ENCODE data around the gene C11orf86.

The C11orf86 gene

GRCh38 chr11:66996609-66997273, 21.6 kb downstream of the C11orf86 start:
- TF ChIP-seq POLR2AphosphoS5 (IDR thresholded peaks at IDR 0.05; ENCODE audit: low read depth, low read length), result no peak
- no peak for TF ChIP-seq FOXP2 (optimal IDR thresholded peaks at IDR 0.05; ENCODE audit: borderline replicate concordance, extremely low read depth, extremely low read length, insufficient read depth)
- TF ChIP-seq SIN3A (IDR thresholded peaks at IDR 0.05; ENCODE audit: borderline replicate concordance, insufficient read depth, low read length), result no peak
- no peak for TF ChIP-seq REST (IDR thresholded peaks at IDR 0.05; ENCODE audit: insufficient read depth in 1 of 2, low read depth in 2 of 2, low read length in 2 of 2)
- no peak for TF ChIP-seq TAF1 (IDR thresholded peaks at IDR 0.05; ENCODE audit: borderline replicate concordance, insufficient read depth, low read length)

- no peak for TF ChIP-seq TAF1 (IDR thresholded peaks at IDR 0.05; ENCODE audit: borderline replicate concordance, insufficient read depth, low read length)
Measured at GRCh38 chr11:66999555-66999954, 24.5 kb downstream of the C11orf86 start.

DNA sequence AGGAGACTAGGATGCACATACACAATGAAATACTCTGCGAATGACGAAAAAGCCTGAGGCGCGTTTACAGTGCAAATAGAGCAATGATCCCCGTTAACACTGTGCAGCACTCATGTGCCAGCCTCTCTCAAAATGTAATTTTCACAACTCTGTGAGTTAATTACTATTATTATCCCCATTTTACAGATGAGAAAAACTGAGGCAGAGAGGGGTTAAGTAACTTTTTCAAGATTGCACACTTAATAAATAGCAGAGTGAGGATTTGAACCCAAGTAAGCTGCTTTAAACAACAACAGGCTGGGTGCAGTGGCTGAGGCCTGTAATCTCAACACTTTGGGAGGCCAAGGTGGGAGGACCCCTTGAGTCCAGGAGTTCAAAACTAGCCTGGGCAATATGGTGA, 26.2 kb downstream of the C11orf86 start:
- TF ChIP-seq REST (IDR thresholded peaks at IDR 0.05; ENCODE audit: insufficient read depth in 1 of 2, low read depth in 2 of 2, low read length in 2 of 2) (no peak), TAF1 (IDR thresholded peaks at IDR 0.05; ENCODE audit: borderline replicate concordance, insufficient read depth, low read length) (no peak), FOXP2 (optimal IDR thresholded peaks at IDR 0.05; ENCODE audit: borderline replicate concordance, extremely low read depth, extremely low read length, insufficient read depth) (no peak), POLR2AphosphoS5 (IDR thresholded peaks at IDR 0.05; ENCODE audit: low read depth, low read length) (no peak), SIN3A (IDR thresholded peaks at IDR 0.05; ENCODE audit: borderline replicate concordance, insufficient read depth, low read length) (no peak)

GRCh38 chr11:67002297-67002913, 27.3 kb downstream of the C11orf86 start:
- no peak for TF ChIP-seq TAF1 (IDR thresholded peaks at IDR 0.05; ENCODE audit: borderline replicate concordance, insufficient read depth, low read length)
- TF ChIP-seq POLR2AphosphoS5 (IDR thresholded peaks at IDR 0.05; ENCODE audit: low read depth, low read length), result no peak
- TF ChIP-seq REST (IDR thresholded peaks at IDR 0.05; ENCODE audit: insufficient read depth in 1 of 2, low read depth in 2 of 2, low read length in 2 of 2), result no peak
- TF ChIP-seq SIN3A (IDR thresholded peaks at IDR 0.05; ENCODE audit: borderline replicate concordance, insufficient read depth, low read length), result no peak
- TF ChIP-seq FOXP2 (optimal IDR thresholded peaks at IDR 0.05; ENCODE audit: borderline replicate concordance, extremely low read depth, extremely low read length, insufficient read depth), result no peak

- TF ChIP-seq REST (IDR thresholded peaks at IDR 0.05; ENCODE audit: insufficient read depth in 1 of 2, low read depth in 2 of 2, low read length in 2 of 2) (no peak), POLR2AphosphoS5 (IDR thresholded peaks at IDR 0.05; ENCODE audit: low read depth, low read length) (no peak), TAF1 (IDR thresholded peaks at IDR 0.05; ENCODE audit: borderline replicate concordance, insufficient read depth, low read length) (no peak)
Measured at GRCh38 chr11:67002921-67003411, 27.9 kb downstream of the C11orf86 start.
